Stimulated activated CD4-positive, alpha-beta T cell treated with anti-CD3 and anti-CD28 coated beads, Interleukin-1b, Interleukin-23, amount 100 ng/mL, for 1 hour (primary cell): ENCODE results near the gene SKA3.
A peak's percentile ranks its signal among the peaks of the same experiment; 100 is the strongest.
"Not testable (repeated sequence)": the region's sequence is repeated elsewhere in the genome, so short reads cannot be mapped to it uniquely, and the experiment has no call there.

Experiments
- DNase-seq, 2 donors: peaks; one replicate each; pipeline ENCODE4 v3.0.0-alpha.2; 2020; ENCODE audit warnings: low read depth in 2 of 2

The SKA3 gene

DNA sequence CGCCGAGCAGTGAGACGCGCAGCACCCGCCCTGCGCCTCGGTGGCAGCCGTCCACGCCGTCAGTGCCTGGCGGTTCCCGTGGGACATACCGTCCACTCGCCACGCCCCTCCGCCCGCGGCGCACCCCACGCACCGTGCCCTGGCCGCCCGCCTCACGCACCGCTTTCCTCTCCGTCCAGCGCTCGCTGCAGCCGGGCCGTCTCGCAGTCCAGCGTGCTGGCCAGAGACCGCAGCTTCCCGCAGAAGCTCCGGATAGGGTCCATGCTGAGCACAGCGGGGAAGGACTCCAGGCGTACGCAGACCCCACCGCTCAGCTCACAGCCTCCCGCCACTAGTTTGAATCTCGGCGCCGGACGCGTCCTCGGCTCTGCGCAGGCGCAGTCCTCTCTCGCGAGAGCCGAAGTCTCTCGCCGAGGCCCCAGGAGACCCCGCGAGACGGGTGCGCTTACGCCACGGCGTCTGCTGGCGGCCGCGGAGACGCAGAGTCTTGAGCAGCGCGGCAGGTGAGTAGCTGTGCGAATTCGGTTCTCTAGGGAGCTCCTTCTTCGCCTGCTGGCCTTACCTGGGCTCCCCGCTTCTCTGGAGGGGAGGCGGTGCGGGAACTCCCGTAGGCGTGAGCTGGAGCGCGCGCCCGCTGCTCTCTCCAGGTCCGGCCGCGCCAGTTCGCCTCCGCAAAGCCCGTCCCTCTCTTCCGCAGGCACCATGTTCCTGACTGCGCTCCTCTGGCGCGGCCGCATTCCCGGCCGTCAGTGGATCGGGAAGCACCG lies at the start of gene SKA3, which contains the start of gene MRPL57:
TSS of gene SKA3 (minus strand) at position 338 of the 767 bp plus-strand sequence. CDS start at position 263, 75 bp downstream.
TSS of gene MRPL57 (plus strand) at position 444 of the 767 bp plus-strand sequence. CDS start at position 703, 259 bp downstream.
- DNase-seq = peak; percentile 82 to 86

DNA sequence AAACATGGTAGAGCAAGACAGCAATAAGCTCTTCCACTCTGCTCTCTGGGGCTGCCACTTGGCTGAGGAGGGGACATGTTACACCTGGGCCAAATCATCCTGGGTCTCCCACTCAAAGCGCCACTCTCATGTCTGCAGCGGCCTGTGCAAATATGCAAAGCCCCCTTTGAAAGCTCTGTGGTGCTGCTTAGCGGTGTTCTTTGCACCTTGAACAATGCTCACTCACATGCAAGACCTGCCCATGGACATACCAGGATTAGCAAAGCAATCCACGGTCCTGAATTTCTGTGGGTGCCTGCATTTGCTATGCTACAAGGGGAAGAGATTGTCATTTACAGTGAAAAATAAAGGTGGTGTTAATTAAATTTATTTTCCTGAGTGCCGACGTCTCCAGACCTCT lies 48.7 kb upstream of the SKA3 start:
- DNase-seq = no peak

DNA sequence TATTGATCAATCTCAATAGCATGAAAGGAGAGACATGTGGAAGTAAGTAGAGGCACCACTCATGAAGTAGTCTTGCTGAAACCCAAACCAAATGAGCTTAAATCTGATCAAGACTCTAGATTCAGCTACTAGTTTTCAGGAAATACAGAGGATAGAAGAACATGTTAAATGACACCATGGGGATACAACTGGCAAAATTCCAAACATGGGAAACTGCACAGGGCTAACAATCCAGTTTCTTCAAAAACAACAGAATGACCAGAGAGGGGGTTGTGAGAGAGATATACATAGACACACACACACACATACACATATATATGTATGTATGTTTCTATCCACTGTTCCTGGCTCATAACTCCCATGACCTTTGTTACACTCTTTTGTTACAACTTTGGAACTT lies 44.9 kb upstream of the SKA3 start:
- no peak for DNase-seq

DNA sequence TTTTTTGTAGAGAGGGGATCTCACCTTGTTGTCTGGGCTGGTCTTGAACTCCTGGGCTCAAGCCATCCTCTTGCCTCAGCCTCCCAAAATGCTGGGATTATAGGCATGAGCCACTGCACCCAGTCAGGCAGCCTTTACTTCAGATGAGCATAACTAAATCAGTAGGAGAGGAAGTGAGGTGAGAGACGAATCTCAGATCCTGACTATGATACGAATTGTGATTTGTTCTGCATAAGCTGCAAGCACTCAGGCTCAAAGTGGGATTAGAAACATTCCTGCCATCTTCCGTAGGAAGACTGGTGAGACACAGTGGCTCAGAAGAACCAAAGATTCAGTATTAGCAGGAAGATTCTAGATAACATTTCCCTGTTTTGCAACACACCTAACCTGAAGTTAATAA lies 43.4 kb upstream of the SKA3 start:
- not testable (repeated sequence) for DNase-seq

DNA sequence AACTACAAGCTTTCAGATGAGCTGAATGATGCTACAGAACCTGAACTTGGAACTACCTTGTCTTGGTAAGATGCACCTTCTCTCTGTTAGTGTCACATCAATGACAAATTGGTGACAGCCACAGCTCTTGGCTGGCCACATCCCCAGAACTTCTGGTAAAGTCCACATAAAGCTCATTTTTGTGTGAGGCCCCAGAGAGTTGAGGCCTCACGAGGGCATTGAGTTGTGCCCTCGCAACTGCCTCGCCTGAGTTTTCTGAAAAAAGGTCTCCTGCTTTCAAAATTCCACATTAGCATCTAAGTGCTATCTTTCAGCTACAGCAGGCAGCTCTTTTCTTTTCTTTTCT lies 42.7 kb upstream of the SKA3 start:
- DNase-seq = no peak

DNA sequence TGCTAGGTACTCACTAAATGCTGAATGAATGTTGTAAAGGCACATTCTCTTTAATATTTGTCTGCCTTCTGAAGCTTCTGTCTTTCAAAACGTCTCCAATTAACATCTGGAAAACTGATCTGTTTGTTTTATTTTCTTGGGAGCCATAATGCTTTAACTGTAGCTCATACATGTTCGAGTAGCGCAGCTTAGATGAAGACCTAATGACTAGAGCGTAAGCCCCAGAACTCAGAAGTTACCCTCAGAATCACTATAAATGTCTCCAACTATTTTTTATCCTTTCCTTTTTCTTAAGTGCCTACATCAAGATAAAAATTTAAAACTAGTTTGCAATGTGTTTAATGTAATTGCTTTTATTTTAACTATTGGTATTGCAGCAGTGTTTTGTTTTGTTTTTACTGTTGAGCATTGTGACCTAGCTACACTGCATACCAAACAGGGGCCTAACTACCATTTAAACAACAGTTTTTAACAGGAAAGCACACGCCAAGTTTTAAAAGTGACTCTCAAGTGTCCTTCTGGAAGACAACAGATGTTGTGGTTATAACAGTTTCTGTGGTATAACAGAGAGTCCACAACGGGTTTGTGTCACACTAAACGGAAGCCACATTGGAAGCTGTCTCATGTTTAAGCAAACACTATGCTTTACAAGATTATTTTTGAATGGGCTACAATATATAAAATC lies 42.1 kb upstream of the SKA3 start:
- no peak for DNase-seq

DNA sequence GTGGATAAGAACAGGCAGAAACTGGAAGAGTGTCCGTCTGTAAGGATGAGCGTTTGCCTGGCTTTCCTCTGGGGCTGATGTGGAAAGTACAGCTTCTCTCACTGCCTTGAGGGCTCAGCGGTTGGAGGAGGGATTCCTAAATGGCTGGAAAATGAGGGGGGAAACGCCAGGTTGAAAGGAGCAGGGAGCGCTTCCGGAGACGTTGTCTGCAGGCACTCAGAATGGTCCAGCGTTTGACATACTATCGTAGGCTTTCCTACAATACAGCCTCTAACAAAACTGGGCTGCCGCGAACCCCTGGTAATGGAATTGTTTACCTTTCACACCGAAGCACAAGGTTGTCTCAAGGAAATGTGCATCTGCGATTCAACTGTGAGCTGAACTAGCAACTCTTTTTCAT lies 40.0 kb upstream of the SKA3 start:
- DNase-seq = no peak

DNA sequence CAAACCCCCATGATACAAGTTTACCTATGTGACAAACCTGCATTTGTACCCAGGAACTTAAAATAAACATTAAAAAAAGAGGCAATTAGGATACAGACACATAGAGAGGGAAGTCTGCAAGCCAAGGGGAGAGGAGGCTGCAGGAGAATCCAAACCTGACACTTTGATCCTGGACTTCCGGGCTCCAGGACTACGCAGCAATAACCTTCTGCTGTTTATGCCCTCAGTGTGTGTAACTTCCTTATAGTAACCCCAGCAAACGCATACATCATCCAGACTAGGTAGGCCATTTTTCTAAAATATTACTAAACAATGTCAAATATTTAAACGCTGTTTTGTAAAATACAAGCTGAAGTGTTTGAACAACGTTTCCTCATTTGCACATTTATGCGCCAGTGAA lies 39.1 kb upstream of the SKA3 start:
- not testable (repeated sequence) for DNase-seq

DNA sequence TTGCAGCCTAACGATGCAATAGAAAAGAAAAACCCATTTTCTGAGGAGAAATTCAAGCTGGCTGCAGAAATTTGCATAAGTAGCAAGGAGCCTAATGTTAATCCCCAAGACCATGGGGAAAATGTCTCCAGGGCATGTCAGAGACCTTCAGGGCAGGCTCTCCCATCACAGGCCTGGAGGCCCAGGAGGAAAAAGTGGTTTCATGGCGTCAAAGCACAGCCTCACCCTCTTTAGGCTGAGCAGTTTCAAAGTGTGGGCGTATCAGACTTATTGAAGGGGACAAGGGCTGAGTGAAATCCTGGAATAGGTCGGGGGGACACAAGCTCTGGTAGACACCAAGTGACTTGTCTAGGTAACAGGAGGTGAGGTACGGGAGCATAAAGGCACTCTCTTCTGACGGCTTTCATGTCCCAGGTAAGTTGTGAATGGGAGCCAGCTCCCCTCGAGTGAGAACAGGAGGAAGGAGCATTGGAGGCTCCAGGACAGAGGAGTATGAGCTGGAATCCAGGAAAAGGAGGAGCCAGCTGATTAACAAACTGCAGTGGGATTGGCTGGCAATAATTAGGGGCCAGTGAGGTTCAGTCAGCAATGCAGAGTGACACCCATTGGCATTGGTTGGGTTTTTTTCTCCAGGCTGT lies 35.9 kb upstream of the SKA3 start:
- no peak for DNase-seq

DNA sequence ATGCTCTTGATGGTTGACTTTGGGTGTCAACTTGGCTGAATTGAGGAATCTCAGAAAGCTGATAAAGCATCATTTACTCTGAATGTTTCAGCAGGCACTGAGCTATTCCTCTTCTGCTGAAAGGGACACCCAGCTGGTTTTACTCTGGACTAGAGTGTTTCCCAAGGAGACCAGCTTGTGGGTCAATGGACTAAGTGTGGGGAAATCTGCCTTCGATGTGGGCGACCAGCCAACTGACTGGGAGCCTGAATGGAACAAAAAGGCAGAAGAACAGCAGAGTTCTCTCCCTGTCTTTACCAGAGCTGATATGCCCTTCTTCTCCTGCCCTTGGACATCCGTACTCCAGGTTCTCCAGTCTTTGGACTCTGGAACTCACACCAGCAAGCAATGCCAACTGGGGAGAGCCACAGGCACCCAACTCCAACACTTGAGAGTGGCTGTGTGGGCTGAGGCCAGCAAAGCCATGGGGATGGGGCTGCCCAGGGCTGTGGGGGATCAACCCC lies 32.4 kb upstream of the SKA3 start:
- DNase-seq = no peak

DNA sequence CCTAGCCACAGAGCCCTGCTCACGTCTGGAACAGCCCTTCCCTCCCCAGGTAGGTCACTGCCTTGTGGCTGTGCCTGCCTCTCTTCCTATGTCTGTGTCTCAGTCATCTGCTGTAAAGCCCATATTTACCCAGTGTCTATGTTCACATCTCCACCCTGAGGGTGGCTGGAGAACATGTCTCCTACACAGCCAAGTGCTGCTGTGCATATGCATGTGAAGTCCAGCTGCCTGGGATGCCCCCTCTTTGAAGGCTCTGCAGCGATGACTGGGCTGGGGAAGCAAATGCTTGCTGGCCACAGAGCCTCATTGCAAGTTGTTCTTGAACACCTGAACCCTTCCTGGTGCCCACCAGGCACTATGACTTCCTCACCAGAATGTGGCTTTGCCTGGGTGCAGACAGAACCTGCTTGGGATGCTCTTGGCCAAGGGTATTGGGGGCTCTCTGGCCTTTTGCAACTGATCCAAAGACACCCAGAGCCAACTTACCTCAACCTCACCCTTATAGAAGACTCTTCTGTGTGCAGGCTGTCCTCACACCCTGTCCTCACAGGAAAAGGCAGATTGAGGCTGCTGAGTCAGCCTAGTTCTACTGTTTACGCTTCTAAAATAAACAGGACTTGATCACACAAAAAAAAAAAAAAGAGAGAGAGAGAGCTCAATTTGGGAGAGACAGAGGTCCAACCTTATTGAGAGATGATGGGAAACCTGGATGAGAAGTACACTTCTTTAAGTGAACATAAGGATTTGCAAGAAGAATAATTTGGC lies 26.6 kb upstream of the SKA3 start:
- DNase-seq = no peak

DNA sequence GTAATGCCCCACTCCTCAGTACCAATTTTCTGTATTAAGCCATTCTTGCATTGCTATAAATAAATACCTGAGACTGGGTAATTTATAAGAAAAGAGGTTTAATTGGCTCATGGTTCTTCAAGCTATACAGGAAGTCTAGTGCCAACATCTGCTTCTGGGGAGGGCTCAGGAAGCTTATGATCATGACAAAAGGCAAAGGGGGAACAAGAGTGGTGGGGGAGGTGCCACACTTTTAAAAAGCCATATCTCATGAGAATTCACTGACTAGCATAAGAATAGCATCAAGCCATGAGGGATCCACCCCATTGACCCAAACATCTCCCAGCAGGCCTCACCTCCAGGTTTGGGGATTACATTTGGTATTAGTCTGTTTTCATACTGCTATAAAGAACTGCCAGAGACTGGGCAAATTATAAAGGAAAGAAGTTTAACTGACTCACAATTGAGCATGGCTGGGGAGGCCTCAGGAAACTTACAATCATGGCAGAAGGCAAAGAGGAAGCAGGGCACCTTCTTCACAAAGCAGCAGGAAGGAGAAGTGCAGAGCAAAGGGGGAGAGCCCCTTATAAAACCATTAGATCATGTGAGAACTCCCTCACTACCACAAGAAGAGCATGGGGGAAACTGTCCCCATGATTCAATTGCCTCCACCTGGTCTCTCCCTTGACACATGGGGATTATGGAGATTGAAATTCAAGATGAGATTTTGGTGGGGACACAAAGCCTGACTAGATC lies 25.3 kb upstream of the SKA3 start:
- DNase-seq = not testable (repeated sequence)

DNA sequence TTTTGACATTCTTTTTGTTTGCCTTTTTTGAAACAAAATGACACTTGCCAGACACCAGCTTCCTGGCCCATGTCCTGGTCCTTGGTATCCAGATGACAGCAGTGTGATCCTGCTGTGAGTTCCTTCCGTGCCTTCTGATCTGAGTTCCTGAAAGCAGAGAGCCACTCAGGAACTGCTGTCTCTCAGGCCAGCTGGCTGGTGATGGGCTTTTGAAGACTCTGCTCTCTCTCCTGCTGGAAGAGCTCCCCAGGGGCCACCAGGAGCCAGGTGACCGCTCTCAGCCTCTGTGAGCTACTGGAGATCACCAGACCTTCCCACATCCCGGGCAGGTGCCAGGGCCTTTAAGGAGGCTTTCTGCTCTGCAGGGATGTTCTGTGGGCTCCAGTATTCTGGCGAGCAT lies 22.0 kb upstream of the SKA3 start:
- not testable (repeated sequence) for DNase-seq

DNA sequence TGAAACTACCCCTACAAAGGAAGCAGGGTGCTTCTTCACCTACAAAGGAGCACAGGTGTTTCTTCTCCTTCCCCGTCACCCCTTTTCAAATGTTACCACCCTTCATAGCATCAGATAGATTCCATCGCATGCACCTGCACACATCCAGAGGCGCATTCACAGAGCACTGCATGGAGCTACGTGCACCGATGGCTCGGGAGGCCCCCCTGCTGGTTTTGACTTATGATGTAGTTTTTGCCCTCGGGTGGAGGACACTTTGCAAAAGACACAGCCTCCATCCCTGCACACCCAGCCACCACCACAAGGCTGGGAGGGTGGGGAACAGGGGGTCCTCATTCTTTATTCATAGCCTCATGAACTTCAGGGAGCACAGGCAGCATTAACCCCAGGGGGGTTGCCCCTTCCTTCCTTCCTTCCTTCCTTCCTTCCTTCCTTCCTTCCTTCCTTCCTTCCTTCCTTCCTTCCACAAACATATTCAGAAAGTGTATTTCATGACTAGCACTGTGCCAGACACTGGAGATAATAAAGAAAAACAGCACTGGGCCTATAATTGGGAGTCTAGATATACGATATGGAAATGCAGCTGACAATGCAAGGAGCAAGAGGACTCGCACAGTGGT lies 21.4 kb upstream of the SKA3 start:
- DNase-seq = not testable (repeated sequence)

DNA sequence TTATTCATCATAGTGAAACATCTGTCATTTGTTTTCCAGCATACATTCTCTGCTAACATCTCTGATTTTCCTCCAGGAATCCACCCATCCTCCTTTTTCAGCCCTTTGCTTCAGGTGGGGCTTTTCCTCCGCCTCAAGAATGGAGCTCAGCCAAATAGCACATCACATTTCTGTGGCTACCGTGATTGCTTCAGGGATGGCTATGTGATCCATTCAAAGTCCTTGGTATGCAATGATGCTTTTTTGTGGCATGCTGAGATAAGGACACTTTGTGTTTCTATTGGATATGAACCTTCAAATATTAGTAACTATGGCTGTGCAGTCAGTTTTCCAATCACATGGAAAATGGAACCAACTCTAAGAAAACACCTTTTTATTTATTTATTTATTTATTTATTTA lies 18.4 kb upstream of the SKA3 start:
- DNase-seq = not testable (repeated sequence)

DNA sequence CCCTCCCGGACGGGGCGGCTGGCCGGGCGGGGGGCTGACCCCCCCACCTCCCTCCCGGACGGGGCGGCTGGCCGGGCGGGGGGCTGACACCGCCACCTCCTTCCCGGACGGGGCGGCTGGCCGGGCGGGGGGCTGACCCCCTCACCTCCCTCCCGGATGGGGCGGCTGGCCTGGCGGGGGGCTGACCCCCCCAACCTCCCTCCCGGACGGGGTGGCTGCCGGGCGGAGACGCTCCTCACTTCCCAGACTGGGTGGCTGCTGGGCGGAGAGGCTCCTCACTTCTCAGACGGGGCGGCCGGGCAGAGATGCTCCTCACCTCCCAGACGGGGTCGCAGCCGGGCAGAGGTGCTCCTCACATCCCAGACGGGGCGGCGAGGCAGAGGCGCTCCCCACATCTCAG lies 10.1 kb upstream of the SKA3 start:
- DNase-seq = not testable (repeated sequence)

DNA sequence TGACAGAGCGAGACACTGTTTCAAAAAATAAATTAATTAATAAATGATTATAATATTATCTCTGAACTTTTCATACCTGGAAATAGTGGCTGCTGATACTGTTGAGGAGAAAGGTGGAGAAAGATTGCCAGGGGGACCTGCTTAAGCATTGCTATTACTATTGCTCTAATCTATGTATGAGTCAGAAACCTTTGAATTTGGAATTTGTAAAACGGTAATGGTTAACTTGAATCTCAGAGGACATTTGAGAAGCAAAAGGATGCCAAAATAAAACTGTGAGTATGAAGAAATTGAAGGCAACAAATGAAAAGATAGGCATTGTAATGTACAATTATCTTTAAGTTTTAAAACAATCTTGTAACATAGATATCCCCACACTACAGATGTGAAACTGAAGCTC lies 5.3 kb upstream of the SKA3 start:
- DNase-seq = no peak

DNA sequence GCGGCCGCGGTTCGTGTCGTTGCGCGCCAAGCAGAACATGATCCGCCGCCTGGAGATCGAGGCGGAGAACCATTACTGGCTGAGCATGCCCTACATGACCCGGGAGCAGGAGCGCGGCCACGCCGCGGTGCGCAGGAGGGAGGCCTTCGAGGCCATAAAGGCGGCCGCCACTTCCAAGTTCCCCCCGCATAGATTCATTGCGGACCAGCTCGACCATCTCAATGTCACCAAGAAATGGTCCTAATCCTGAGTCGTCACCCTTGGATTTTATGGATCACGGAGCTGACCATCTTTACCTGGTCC lies 581 bp upstream of the SKA3 start:
- peak in 1 of 2 donors; percentile 11 for DNase-seq

DNA sequence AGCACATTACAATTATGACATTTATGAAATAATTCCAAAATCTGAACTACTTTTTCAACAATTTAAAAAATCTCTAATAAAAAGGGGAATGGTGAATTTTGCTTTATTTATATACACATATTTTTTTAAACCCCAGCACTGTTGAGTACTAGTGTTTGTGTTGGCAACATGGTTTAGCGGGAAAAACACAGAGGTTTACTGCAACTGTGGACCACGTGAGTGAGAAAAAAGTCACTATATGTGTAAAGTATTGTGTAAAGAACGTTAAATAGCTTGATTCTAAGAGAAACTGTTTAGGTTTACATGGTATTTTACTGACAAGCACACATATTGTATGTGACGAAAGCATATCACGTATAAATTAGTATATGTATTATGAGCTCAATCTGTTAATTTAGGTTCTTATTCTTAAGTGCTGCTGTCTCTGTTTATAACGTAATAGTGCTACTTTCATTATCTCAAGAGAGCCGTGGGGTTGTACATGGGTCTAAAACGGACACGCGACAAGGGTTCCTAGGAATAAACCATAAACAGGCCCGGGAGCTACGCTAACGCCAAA lies 617 bp downstream of the SKA3 start:
- DNase-seq = no peak

DNA sequence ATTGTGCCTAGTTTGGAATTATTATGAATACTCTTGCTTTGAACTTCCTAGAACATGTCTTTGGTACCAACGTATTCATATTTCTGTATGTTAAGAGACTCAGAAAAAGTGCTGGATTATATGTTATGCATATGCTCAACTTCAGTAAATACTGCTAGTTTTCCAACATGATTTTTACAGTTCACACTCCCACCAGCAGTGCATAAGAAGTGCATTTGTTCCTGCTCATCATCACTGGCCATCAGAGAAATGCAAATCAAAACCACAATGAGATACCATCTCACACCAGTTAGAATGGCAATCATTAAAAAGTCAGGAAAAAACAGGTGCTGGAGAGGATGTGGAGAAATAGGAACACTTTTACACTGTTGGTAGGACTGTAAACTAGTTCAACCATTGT lies 2.6 kb downstream of the SKA3 start:
- DNase-seq = not testable (repeated sequence)

DNA sequence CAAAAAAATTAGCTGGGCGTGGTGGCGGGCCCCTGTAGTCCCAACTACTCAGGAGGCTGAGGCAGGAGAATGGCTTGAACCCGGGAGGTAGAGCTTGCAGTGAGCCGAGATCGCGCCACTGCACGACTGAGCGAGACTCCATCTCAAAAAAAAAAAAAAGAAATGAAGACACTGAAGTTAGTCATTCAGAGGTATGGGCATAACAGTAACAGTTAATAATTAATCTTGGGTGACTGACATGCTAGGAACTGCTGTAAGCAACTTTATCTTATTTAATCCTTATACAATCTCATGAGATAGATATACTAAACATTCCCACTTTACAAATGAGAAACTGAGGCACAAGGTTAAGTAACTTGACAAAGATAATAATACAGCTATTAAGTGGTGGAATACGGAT lies 4.9 kb downstream of the SKA3 start:
- no peak for DNase-seq
